Suprapubic skin (tissue), 4 donors: ENCODE results near the gene GLB1L2.

Source experiments
- EP300 ChIP-seq: sonication (generic); formaldehyde crosslinking; IDR thresholded peaks from one replicate; pipeline ENCODE4 v1.6.1; 2017; ENCODE audit warnings: antibody characterized with exemption
- POLR2A ChIP-seq, 2 donors: fragments of 450-650 bp; IDR thresholded peaks; one replicate each; pipeline ENCODE4 v1.6.1; 2017; ENCODE audit warnings: antibody characterized with exemption in 2 of 2, mild to moderate bottlenecking in 2 of 2, moderate library complexity in 2 of 2
- POLR2AphosphoS5 ChIP-seq, 3 donors: sonication (generic); formaldehyde crosslinking; IDR thresholded peaks; one replicate each; pipeline ENCODE4 v1.6.1; 2017; ENCODE audit warnings: antibody characterized with exemption in 3 of 3
- TF ChIP-seq, protein P1 (sequence below), 2 donors: fragments of 200-600 bp in 1 of 2; fragments of 450-650 bp in 1 of 2; sonication (generic) in 1 of 2; IDR thresholded peaks; one replicate each; pipeline ENCODE4 v1.5.1; 2016 to 2019; ENCODE audit warnings: antibody characterized with exemption in 2 of 2, mild to moderate bottlenecking in 1 of 2, moderate library complexity in 1 of 2

DNA sequence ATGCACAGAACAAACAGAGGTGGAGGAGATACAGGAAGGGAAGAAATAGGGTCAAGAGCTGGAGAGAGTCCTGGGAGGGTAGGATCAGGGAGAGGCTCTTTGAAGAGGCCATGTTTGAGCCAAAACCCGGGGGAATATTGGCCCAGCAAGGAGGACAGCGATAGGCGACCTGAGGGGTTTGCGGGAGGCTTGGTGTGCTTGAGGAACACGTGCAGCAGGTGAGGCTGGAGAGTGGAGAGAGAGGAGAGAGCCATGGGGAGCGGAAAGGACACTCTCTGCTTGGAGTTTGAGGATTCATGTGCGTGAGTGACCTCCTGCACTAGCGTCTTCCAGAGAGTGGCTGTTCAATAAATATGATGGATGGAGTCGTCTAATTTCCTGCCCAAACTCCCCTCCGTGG, 84.9 kb downstream of the GLB1L2 start:
- TF ChIP-seq, protein P1, sequence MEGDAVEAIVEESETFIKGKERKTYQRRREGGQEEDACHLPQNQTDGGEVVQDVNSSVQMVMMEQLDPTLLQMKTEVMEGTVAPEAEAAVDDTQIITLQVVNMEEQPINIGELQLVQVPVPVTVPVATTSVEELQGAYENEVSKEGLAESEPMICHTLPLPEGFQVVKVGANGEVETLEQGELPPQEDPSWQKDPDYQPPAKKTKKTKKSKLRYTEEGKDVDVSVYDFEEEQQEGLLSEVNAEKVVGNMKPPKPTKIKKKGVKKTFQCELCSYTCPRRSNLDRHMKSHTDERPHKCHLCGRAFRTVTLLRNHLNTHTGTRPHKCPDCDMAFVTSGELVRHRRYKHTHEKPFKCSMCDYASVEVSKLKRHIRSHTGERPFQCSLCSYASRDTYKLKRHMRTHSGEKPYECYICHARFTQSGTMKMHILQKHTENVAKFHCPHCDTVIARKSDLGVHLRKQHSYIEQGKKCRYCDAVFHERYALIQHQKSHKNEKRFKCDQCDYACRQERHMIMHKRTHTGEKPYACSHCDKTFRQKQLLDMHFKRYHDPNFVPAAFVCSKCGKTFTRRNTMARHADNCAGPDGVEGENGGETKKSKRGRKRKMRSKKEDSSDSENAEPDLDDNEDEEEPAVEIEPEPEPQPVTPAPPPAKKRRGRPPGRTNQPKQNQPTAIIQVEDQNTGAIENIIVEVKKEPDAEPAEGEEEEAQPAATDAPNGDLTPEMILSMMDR (IDR thresholded peaks at IDR 0.05) = no peak
- TF ChIP-seq EP300 (no peak), POLR2AphosphoS5 (IDR thresholded peaks at IDR 0.05) (no peak), POLR2A (IDR thresholded peaks at IDR 0.05) (no peak)
